GM12878 (cell line): ENCODE results near the gene TDRD3. TPM values are rescaled to one million over a fixed set of nuclear protein-coding genes. Genes with fewer than 3 reads are reported as not detected.
A peak's percentile ranks its signal among the peaks of the same experiment; 100 is the strongest.

Experiments
- ATAC-seq: fragments of 200-7000 bp; cut with Tn5 transposase; 3 replicates; pipeline ENCODE4 v1.9.1; 2020; ENCODE audit warnings: mild to moderate bottlenecking, moderate library complexity
- BruUV-seq: library from RNA; stranded (reverse); fragments of 400-500 nt; replicated peaks from 2 replicates; lab custom pipeline; 2021; lab: Mats Ljungman, UMichigan
- CTCF ChIA-PET: fragments of 300-600 bp; sonication (Branson Sonifier 250); formaldehyde crosslinking; extraction: SDS; loops from one replicate; lab custom pipeline; 2021; ENCODE audit warnings: inconsistent platforms; lab: Yijun Ruan, JAX
- POLR2A ChIA-PET: fragments of 350-600 bp; formaldehyde crosslinking; extraction: SDS; loops from one replicate; lab custom pipeline; 2021; ENCODE audit warnings: inconsistent platforms; lab: Charles Lee
- RAD21 ChIA-PET: fragments of 300-600 bp; sonication (Branson Sonifier 250); formaldehyde crosslinking; loops from one replicate; lab custom pipeline; 2023; ENCODE audit warnings: antibody characterized with exemption; ENCODE audit not compliant: unreplicated experiment; lab: Charles Lee
- SMC1A ChIA-PET: fragments of 300-600 bp; sonication (Branson Sonifier 250); formaldehyde crosslinking; loops from one replicate; lab custom pipeline; 2023; ENCODE audit not compliant: unreplicated experiment, uncharacterized antibody; lab: Charles Lee
- DNase-seq: peaks from one replicate; pipeline ENCODE4 v3.0.0-alpha.2; 2011; ENCODE audit warnings: low read depth, low spot score
- FAIRE-seq: peaks from 3 replicates; lab custom pipeline; 2011; peaks lifted over from hg19 to GRCh38; lab: Jason Lieb, UNC
- H2AFZ ChIP-seq: 2 replicates; pipeline ENCODE4 v1.6.0; 2011; ENCODE audit warnings: low read depth, low read length, control low read depth; ENCODE audit not compliant: control insufficient read depth
- H3K27ac ChIP-seq: 2 replicates; pipeline ENCODE4 v1.5.1; 2011; ENCODE audit warnings: control low read depth; ENCODE audit not compliant: control insufficient read depth, insufficient read depth
- H3K27me3 ChIP-seq, 2 experiments: replicated peaks in 1 of 2; 2 replicates each; pipeline versions ENCODE4 v1.6.0 to v1.6.1; 2011; ENCODE audit warnings: low read length in 1 of 2; ENCODE audit not compliant: control insufficient read depth in 2 of 2, insufficient read depth in 2 of 2
- H3K36me3 ChIP-seq, 2 experiments: 2 replicates each; pipeline ENCODE4 v1.5.1; 2011; ENCODE audit warnings: low read length in 1 of 2; ENCODE audit not compliant: control insufficient read depth in 2 of 2, insufficient read depth in 2 of 2
- H3K4me1 ChIP-seq: 2 replicates; pipeline ENCODE4 v1.6.1; 2011; ENCODE audit warnings: mild to moderate bottlenecking, low read length, moderate library complexity, mixed read lengths; ENCODE audit not compliant: control insufficient read depth, insufficient read depth
- H3K4me2 ChIP-seq: 2 replicates; pipeline ENCODE4 v1.6.0; 2011; ENCODE audit warnings: control low read depth; ENCODE audit not compliant: control insufficient read depth, insufficient read depth
- H3K4me3 ChIP-seq: fragments of 200-600 bp; sonication (generic); 2 replicates; pipeline ENCODE4 v1.5.1; 2016
- H3K79me2 ChIP-seq: 2 replicates; pipeline ENCODE4 v1.6.0; 2011; ENCODE audit warnings: low read length; ENCODE audit not compliant: control insufficient read depth, insufficient read depth
- H3K9ac ChIP-seq: 2 replicates; pipeline ENCODE4 v1.8.0; 2011; ENCODE audit warnings: low read length, control low read depth, mixed read lengths; ENCODE audit not compliant: control insufficient read depth, insufficient read depth
- H3K9me3 ChIP-seq: replicated peaks from 3 replicates; pipeline ENCODE4 v1.5.1; 2011; ENCODE audit warnings: mild to moderate bottlenecking, low read length; ENCODE audit not compliant: control insufficient read depth, insufficient read depth
- H4K20me1 ChIP-seq: 2 replicates; pipeline ENCODE4 v1.6.0; 2011; ENCODE audit not compliant: control insufficient read depth, insufficient read depth
- E2F8 ChIP-seq: fragments of 450-650 bp; IDR thresholded peaks from 2 replicates; pipeline ENCODE4 v1.6.1; 2018; ENCODE audit warnings: mild to moderate bottlenecking, low read depth, moderate library complexity; ENCODE audit not compliant: partially characterized antibody
- NFIC ChIP-seq: IDR thresholded peaks from 2 replicates; pipeline ENCODE4 v1.6.1; 2012; ENCODE audit warnings: low read depth, mild to moderate bottlenecking, inconsistent platforms, low read length, moderate library complexity
- STAT1 ChIP-seq: fragments of 450-650 bp; conservative IDR thresholded peaks from 2 replicates; pipeline ENCODE4 v1.6.1; 2014; ENCODE audit warnings: antibody characterized with exemption, mild to moderate bottlenecking
- TCF3 ChIP-seq: IDR thresholded peaks from 2 replicates; pipeline ENCODE4 v1.6.1; 2012; ENCODE audit warnings: low read depth, mild to moderate bottlenecking, low read length, borderline replicate concordance; ENCODE audit not compliant: insufficient read depth
- ZBTB40 ChIP-seq: fragments of 450-650 bp; IDR thresholded peaks from 2 replicates; pipeline ENCODE4 v1.6.1; 2016; ENCODE audit warnings: mild to moderate bottlenecking, moderate library complexity, borderline replicate concordance
- ZNF207 ChIP-seq: fragments of 450-650 bp; IDR thresholded peaks from 2 replicates; pipeline ENCODE4 v1.6.1; 2014; ENCODE audit warnings: antibody characterized with exemption, mild to moderate bottlenecking, borderline replicate concordance
- ZNF592 ChIP-seq: fragments of 450-650 bp; IDR thresholded peaks from 2 replicates; pipeline ENCODE4 v1.6.1; 2017; ENCODE audit warnings: mild to moderate bottlenecking, moderate library complexity
- ZSCAN29 ChIP-seq: fragments of 450-650 bp; IDR thresholded peaks from 2 replicates; pipeline ENCODE4 v1.6.1; 2017; ENCODE audit warnings: mild to moderate bottlenecking, moderate library complexity
- WGBS: methylation state at CpG from one replicate; pipeline ENCODE4 v1.1.6; 2016; ENCODE audit warnings: low lambda C conversion rate; ENCODE audit not compliant: insufficient replicate concordance, insufficient coverage; ENCODE audit errors: missing lambda C conversion rate; 5-methylcytosine and 5-hydroxymethylcytosine counted together
- in situ Hi-C: fragments of 300-500 bp; cut with MboI; formaldehyde crosslinking; loops from 9 replicates; pipeline ENCODE4 v1.14.3; 2018; ENCODE audit warnings: mixed read lengths
- intact Hi-C: fragments of 100-400 bp; cut with micrococcal nuclease; formaldehyde crosslinking; loops from one replicate; pipeline ENCODE4 v1.14.2; 2022; ENCODE audit not compliant: unreplicated experiment
- polyA plus RNA-seq, 11 experiments: library from polyadenylated mRNA; depleted of rRNA in 4 of 11; unstranded in 6 of 11; stranded (reverse) in 5 of 11; fragments of >200 nt; fragmentation: Nextera tagmentation in 4 of 11; fragmentation: Illumina TruSeq in 1 of 11; extraction: Ambion mirVana in 4 of 11; extraction: Trizol in 1 of 11; gene quantifications; 1 replicate in 1 of 11; 2 replicates in 10 of 11; pipeline versions ENCODE4 v1.2.1 to v1.2.3, GENCODE V29; 2011 to 2016; ENCODE audit warnings: inconsistent platforms in 2 of 11, missing spikeins in 2 of 11, low read depth in 1 of 11
- total RNA-seq, 4 experiments: library from RNA; depleted of rRNA in 3 of 4; stranded (reverse); fragments of >200 nt in 3 of 4; fragmentation: Illumina TruSeq in 1 of 4; extraction: Trizol in 1 of 4; gene quantifications; 2 replicates each; pipeline versions ENCODE4 v1.2.1 to v1.2.3, GENCODE V29; 2013 to 2021

Gene TDRD3
- total and polyA plus RNA-seq, 10 of the 15 experiments (the other 5 are each of a cell fraction or from before 2014, with no cell fraction given) = 8.4 to 27.9 (median 15.8) TPM

GRCh38 chr13:60379837-60380565 lies 17.0 kb upstream of the TDRD3 start:
- intact Hi-C loops = no loop called here
- no TSS peak for BruUV-seq
- ChIA-PET POLR2A (no interaction called here), SMC1A (interaction anchor here (1.8 to 2.0 kb wide), 3 partner anchors 11 to 17 kb away, joined by 4 to 7 read pairs (median 5); no protein-coding TSS in a partner anchor)
- no peak overlapping the region for H3K9ac ChIP-seq
- TF ChIP-seq E2F8 (no peak), TCF3 (no peak), NFIC (no peak), STAT1 (no peak), ZNF207 (no peak), ZNF592 (no peak), ZSCAN29 (no peak), ZBTB40 (no peak)
- TF ChIP-seq, all 136 proteins: peak for 0
- ChIA-PET RAD21 (interaction anchor here (1.2 kb wide), 1 partner anchor 51 kb away, joined by 3 read pairs; no protein-coding TSS in a partner anchor), CTCF (interaction anchor here (0.5 to 2.0 kb wide), 4 partner anchors 10 to 171 kb away, joined by 3 to 7 read pairs (median 4); no protein-coding TSS in a partner anchor)
- no peak for DNase-seq
- 32% methylated on average over 3 of the region's 3 CpGs for WGBS
- ATAC-seq = peak; percentile 46; the same call in 2 of the 3 replicates
- no peaks in the 10 kb centered on the region for H3K9me3 ChIP-seq
- no peak overlapping the region for H2AFZ ChIP-seq
- in situ Hi-C loops = no loop called here
- no peak for FAIRE-seq
- no peaks in the 10 kb centered on the region for H3K27me3 ChIP-seq
- no peaks in the 10 kb centered on the region for H3K79me2 ChIP-seq
- no peak overlapping the region for H3K4me2 ChIP-seq
- no peaks in the 10 kb centered on the region for H4K20me1 ChIP-seq
- no peaks in the 10 kb centered on the region for H3K36me3 ChIP-seq
- H3K4me1 ChIP-seq = no peaks in the 10 kb centered on the region
- H3K4me3 ChIP-seq = no peak overlapping the region
- no peak overlapping the region for H3K27ac ChIP-seq
